K562 (cell line): ENCODE measurements around the gene UBE2A. TPM values are rescaled to one million over a fixed set of nuclear protein-coding genes. Genes with fewer than 3 reads are reported as not detected.

Experiments used
- BCOR ChIP-seq: fragments of 450-650 bp; IDR thresholded peaks from 2 replicates; pipeline ENCODE4 v1.6.1; 2016
- BMI1 ChIP-seq: fragments of 150-350 bp; IDR thresholded peaks from 2 replicates; pipeline ENCODE4 v1.6.1; 2014; ENCODE audit warnings: low read length
- ELF4 ChIP-seq: fragments of 450-650 bp; formaldehyde crosslinking; IDR thresholded peaks from 2 replicates; pipeline ENCODE4 v1.4.0; 2022; ENCODE audit warnings: missing genetic modification characterization
- ESRRA ChIP-seq: fragments of 450-650 bp; IDR thresholded peaks from 2 replicates; pipeline ENCODE4 v1.6.1; 2014; ENCODE audit warnings: low read depth, mild to moderate bottlenecking, moderate library complexity, borderline replicate concordance
- HDGF ChIP-seq: fragments of 450-650 bp; IDR thresholded peaks from 2 replicates; pipeline ENCODE4 v1.6.1; 2016
- HSF4 ChIP-seq: fragments of 250-450 bp; sonication (Bioruptor Pico); IDR thresholded peaks from 2 replicates; pipeline ENCODE4 v2.1.2; 2022; ENCODE audit warnings: mild to moderate bottlenecking, moderate library complexity, borderline replicate concordance
- KLF6 ChIP-seq: fragments of 250-450 bp; sonication (Bioruptor Pico); IDR thresholded peaks from 2 replicates; pipeline ENCODE4 v1.4.0; 2020; ENCODE audit warnings: mild to moderate bottlenecking, moderate library complexity, borderline replicate concordance
- MAFF ChIP-seq: IDR thresholded peaks from 2 replicates; pipeline ENCODE4 v1.6.1; 2012; ENCODE audit warnings: low read length, improper control_type of control experiment
- MCM5 ChIP-seq: fragments of 450-650 bp; IDR thresholded peaks from 2 replicates; pipeline ENCODE4 v1.6.1; 2016; ENCODE audit warnings: low read depth
- MED1 ChIP-seq: sonication (generic); formaldehyde crosslinking; IDR thresholded peaks from 2 replicates; pipeline ENCODE4 v1.8.1; 2023; ENCODE audit warnings: missing genetic modification reagents, borderline replicate concordance
- MYNN ChIP-seq, 2 experiments: sonication (generic); formaldehyde crosslinking in 1 of 2; IDR thresholded peaks; 2 replicates each; pipeline versions ENCODE4 v1.5.0 to v1.6.1; 2016 to 2020; ENCODE audit warnings: antibody characterized with exemption in 1 of 2, missing genetic modification reagents in 1 of 2
- NCOA1 ChIP-seq: fragments of 450-650 bp; IDR thresholded peaks from 2 replicates; pipeline ENCODE4 v1.6.1; 2016; ENCODE audit warnings: low read depth
- NELFE ChIP-seq: IDR thresholded peaks from 2 replicates; pipeline ENCODE4 v1.6.1; 2011; ENCODE audit warnings: mild to moderate bottlenecking; ENCODE audit not compliant: insufficient read depth, insufficient read length
- NFE2 ChIP-seq: IDR thresholded peaks from 2 replicates; pipeline ENCODE4 v1.6.1; 2014; ENCODE audit warnings: antibody characterized with exemption, low read depth
- PHTF2 ChIP-seq: fragments of 250-450 bp; sonication (Bioruptor Pico); IDR thresholded peaks from 2 replicates; pipeline ENCODE4 v1.5.0; 2021; ENCODE audit warnings: mild to moderate bottlenecking
- RBFOX2 ChIP-seq: fragments of 200-400 bp; formaldehyde crosslinking; IDR thresholded peaks from 2 replicates; pipeline ENCODE4 v1.6.1; 2017; ENCODE audit warnings: low read depth, mild to moderate bottlenecking, low read length, moderate library complexity
- RBM15 ChIP-seq: fragments of 200-400 bp; formaldehyde crosslinking; IDR thresholded peaks from 2 replicates; pipeline ENCODE4 v1.6.1; 2018; ENCODE audit warnings: mild to moderate bottlenecking, low read length, moderate library complexity; ENCODE audit not compliant: insufficient read depth
- RBM22 ChIP-seq: fragments of 200-400 bp; formaldehyde crosslinking; IDR thresholded peaks from 2 replicates; pipeline ENCODE4 v1.6.1; 2018; ENCODE audit warnings: low read length, low read depth; ENCODE audit not compliant: poor library complexity, severe bottlenecking
- SMARCA4 ChIP-seq: fragments of 450-650 bp; IDR thresholded peaks from 2 replicates; pipeline ENCODE4 v1.6.1; 2016
- TCF3 ChIP-seq: sonication (generic); formaldehyde crosslinking; IDR thresholded peaks from 2 replicates; pipeline ENCODE4 v1.4.0; 2020; ENCODE audit warnings: mild to moderate bottlenecking, missing genetic modification reagents
- TEAD2 ChIP-seq: fragments of 450-650 bp; IDR thresholded peaks from 2 replicates; pipeline ENCODE4 v1.6.1; 2016; ENCODE audit warnings: missing genetic modification characterization, control low read depth, missing compliant biosample characterization
- ZNF354B ChIP-seq: fragments of 250-450 bp; sonication (Bioruptor Pico); IDR thresholded peaks from 2 replicates; pipeline ENCODE4 v1.4.0; 2020
- ZNF77 ChIP-seq: fragments of 250-450 bp; sonication (Bioruptor Pico); IDR thresholded peaks from 2 replicates; pipeline ENCODE4 v1.5.0; 2020
- ZSCAN29 ChIP-seq: fragments of 450-650 bp; IDR thresholded peaks from 2 replicates; pipeline ENCODE4 v1.6.1; 2017
- polyA plus RNA-seq, 8 experiments: library from polyadenylated mRNA; depleted of rRNA in 4 of 8; stranded (reverse) in 5 of 8; unstranded in 3 of 8; fragments of >200 nt; fragmentation: Nextera tagmentation in 2 of 8; fragmentation: Illumina TruSeq in 1 of 8; extraction: Ambion mirVana in 2 of 8; extraction: Trizol in 1 of 8; gene quantifications; 2 replicates each; pipeline versions ENCODE4 v1.2.1 to v1.2.3, GENCODE V29; 2011 to 2014; ENCODE audit warnings: inconsistent platforms in 1 of 8, missing spikeins in 1 of 8
- total RNA-seq, 7 experiments: library from RNA; depleted of rRNA in 6 of 7; stranded (reverse); fragments of >200 nt in 6 of 7; fragmentation: Illumina TruSeq in 2 of 7; extraction: Trizol in 2 of 7; gene quantifications; 2 replicates each; pipeline versions ENCODE4 v1.2.1 to v1.2.3, GENCODE V29; 2011 to 2021; ENCODE audit warnings: low replicate concordance in 1 of 7
- TF ChIP-seq, protein P1 (sequence below), 2 experiments: fragments of 150-350 bp in 1 of 2; IDR thresholded peaks; 2 replicates each; pipeline ENCODE4 v1.6.1; 2012 to 2016; ENCODE audit warnings: low read depth in 2 of 2, low read length in 2 of 2, mild to moderate bottlenecking in 1 of 2, moderate library complexity in 1 of 2
- TF ChIP-seq, protein P2 (sequence below): sonication (generic); formaldehyde crosslinking; IDR thresholded peaks from 2 replicates; pipeline ENCODE4 v1.9.0; 2022; ENCODE audit warnings: mild to moderate bottlenecking, missing genetic modification reagents
- TF ChIP-seq, protein P3 (sequence below): sonication (generic); formaldehyde crosslinking; IDR thresholded peaks from 2 replicates; pipeline ENCODE4 v1.4.0; 2020; ENCODE audit warnings: mild to moderate bottlenecking, missing genetic modification reagents

UBE2A gene
- total and polyA plus RNA-seq, 9 of the 15 experiments (the other 6 are each of a cell fraction or from before 2014, with no cell fraction given) = 21.6 to 87.6 (median 47.8) TPM

DNA sequence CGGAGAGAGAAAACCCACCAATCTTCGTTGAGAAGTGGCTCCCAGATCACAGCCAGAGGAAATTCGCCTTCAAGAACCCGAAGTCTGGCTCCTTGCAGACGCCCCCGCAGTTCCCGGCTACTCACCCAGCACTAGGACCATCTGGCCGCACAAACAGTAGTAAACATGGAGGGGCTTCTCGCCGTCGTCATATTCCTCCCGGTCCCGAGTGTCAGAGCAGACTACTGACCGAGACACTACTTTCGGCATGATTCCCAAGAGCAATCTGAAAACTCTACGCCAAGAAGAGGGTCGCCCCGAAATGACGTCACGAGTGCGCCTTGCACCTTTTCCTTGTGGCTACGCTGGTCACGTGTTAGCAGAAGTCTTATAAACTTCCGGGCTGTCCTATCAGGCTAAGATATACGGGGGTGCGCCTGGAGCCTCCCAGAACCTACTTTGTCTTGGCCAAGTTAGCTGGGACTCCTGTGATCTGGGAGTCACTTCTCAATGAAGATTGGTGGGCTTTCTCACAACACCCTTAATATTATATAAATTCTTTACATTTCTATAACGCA, 9.2 kb upstream of the UBE2A start, which contains the start of gene STEEP1 (continued):
- no peak for TF ChIP-seq HSF4 (CRISPR knock-in tag)
- TF ChIP-seq NELFE = no peak
- TF ChIP-seq ZSCAN29 = 0 out of 2 replicates have a peak, but pooled peaks have one; percentile 27
- no peak for TF ChIP-seq ZNF77 (CRISPR knock-in tag)
- peak; percentile 22; the same call in 1 of the 2 replicates for TF ChIP-seq ESRRA
- TF ChIP-seq MAFF = no peak
- no peak for TF ChIP-seq BMI1
- TF ChIP-seq TEAD2 (tag) = no peak
- TF ChIP-seq KLF6 (CRISPR knock-in tag) = no peak
- no peak; the same call in 1 of the 2 replicates for TF ChIP-seq BCOR
- no peak for TF ChIP-seq ELF4 (CRISPR knock-in tag)
- no peak for TF ChIP-seq MYNN (IDR thresholded peaks at IDR 0.05)
- no peak for TF ChIP-seq MYNN (CRISPR knock-in tag; IDR thresholded peaks at IDR 0.05)
- 0 out of 2 replicates have a peak, but pooled peaks have one; percentile 9 for TF ChIP-seq NFE2
- TF ChIP-seq PHTF2 (CRISPR knock-in tag) = no peak
- no peak for TF ChIP-seq MED1 (CRISPR knock-in tag)
- TF ChIP-seq, protein P1, sequence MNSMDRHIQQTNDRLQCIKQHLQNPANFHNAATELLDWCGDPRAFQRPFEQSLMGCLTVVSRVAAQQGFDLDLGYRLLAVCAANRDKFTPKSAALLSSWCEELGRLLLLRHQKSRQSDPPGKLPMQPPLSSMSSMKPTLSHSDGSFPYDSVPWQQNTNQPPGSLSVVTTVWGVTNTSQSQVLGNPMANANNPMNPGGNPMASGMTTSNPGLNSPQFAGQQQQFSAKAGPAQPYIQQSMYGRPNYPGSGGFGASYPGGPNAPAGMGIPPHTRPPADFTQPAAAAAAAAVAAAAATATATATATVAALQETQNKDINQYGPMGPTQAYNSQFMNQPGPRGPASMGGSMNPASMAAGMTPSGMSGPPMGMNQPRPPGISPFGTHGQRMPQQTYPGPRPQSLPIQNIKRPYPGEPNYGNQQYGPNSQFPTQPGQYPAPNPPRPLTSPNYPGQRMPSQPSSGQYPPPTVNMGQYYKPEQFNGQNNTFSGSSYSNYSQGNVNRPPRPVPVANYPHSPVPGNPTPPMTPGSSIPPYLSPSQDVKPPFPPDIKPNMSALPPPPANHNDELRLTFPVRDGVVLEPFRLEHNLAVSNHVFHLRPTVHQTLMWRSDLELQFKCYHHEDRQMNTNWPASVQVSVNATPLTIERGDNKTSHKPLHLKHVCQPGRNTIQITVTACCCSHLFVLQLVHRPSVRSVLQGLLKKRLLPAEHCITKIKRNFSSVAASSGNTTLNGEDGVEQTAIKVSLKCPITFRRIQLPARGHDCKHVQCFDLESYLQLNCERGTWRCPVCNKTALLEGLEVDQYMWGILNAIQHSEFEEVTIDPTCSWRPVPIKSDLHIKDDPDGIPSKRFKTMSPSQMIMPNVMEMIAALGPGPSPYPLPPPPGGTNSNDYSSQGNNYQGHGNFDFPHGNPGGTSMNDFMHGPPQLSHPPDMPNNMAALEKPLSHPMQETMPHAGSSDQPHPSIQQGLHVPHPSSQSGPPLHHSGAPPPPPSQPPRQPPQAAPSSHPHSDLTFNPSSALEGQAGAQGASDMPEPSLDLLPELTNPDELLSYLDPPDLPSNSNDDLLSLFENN (IDR thresholded peaks at IDR 0.05; ENCODE audit: low read depth in 2 of 2, low read length in 2 of 2) = no peak
- TF ChIP-seq, protein P2, sequence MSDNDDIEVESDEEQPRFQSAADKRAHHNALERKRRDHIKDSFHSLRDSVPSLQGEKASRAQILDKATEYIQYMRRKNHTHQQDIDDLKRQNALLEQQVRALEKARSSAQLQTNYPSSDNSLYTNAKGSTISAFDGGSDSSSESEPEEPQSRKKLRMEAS = peak; percentile 72
- no peak for TF ChIP-seq RBM15
- TF ChIP-seq, protein P3, sequence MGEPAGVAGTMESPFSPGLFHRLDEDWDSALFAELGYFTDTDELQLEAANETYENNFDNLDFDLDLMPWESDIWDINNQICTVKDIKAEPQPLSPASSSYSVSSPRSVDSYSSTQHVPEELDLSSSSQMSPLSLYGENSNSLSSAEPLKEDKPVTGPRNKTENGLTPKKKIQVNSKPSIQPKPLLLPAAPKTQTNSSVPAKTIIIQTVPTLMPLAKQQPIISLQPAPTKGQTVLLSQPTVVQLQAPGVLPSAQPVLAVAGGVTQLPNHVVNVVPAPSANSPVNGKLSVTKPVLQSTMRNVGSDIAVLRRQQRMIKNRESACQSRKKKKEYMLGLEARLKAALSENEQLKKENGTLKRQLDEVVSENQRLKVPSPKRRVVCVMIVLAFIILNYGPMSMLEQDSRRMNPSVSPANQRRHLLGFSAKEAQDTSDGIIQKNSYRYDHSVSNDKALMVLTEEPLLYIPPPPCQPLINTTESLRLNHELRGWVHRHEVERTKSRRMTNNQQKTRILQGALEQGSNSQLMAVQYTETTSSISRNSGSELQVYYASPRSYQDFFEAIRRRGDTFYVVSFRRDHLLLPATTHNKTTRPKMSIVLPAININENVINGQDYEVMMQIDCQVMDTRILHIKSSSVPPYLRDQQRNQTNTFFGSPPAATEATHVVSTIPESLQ (CRISPR knock-in tag) = no peak
- TF ChIP-seq HDGF = no peak
- no peak for TF ChIP-seq ZNF354B (CRISPR knock-in tag)
- no peak for TF ChIP-seq SMARCA4
- peak; percentile 68 for TF ChIP-seq RBFOX2
- no peak for TF ChIP-seq NCOA1
- no peak for TF ChIP-seq RBM22
- no peak for TF ChIP-seq TCF3 (CRISPR knock-in tag)
- TF ChIP-seq MCM5 = no peak
